Lung (tissue), 12 donors: ENCODE results near the gene YARS2. TPM values are rescaled to one million over a fixed set of nuclear protein-coding genes. Genes with fewer than 3 reads are reported as not detected.

Source experiments
- ATAC-seq: fragments of 200-7000 bp; cut with Tn5 transposase; one replicate; pipeline ENCODE4 v1.9.1; 2020; ENCODE audit warnings: moderate number of reproducible peaks; ENCODE audit not compliant: insufficient read depth, low FRiP score
- DNase-seq, 3 donors: peaks; one replicate each; pipeline ENCODE4 v3.0.0-alpha.2; 2013 to 2017
- H3K27ac ChIP-seq, 2 donors: one replicate each; pipeline ENCODE4 v1.5.1; 2013; ENCODE audit warnings: mild to moderate bottlenecking in 2 of 2, moderate library complexity in 2 of 2, control low read depth in 1 of 2, inconsistent platforms in 1 of 2, low read depth in 1 of 2, low read length in 1 of 2
- H3K27me3 ChIP-seq, 3 donors: one replicate each; pipeline ENCODE4 v1.5.1; 2013; ENCODE audit warnings: low read length in 2 of 3; ENCODE audit not compliant: control insufficient read depth in 3 of 3, insufficient read depth in 3 of 3
- H3K36me3 ChIP-seq, 4 donors: one replicate each; pipeline ENCODE4 v1.5.1; 2013; ENCODE audit warnings: low read length in 4 of 4, mild to moderate bottlenecking in 1 of 4, moderate library complexity in 1 of 4; ENCODE audit not compliant: control insufficient read depth in 4 of 4, insufficient read depth in 4 of 4
- H3K4me1 ChIP-seq, 5 donors: one replicate each; pipeline ENCODE4 v1.5.1; 2013; ENCODE audit warnings: low read length in 5 of 5, mild to moderate bottlenecking in 2 of 5, moderate library complexity in 1 of 5; ENCODE audit not compliant: control insufficient read depth in 5 of 5, insufficient read depth in 5 of 5
- H3K4me3 ChIP-seq: one replicate; pipeline ENCODE4 v1.5.1; 2013; ENCODE audit warnings: mild to moderate bottlenecking, control low read depth, moderate library complexity
- H3K9ac ChIP-seq, 2 donors: one replicate each; pipeline ENCODE4 v1.5.1; 2013; ENCODE audit warnings: low read length in 2 of 2, control low read depth in 1 of 2; ENCODE audit not compliant: insufficient read depth in 1 of 2
- H3K9me3 ChIP-seq, 4 donors: one replicate each; pipeline ENCODE4 v1.5.1; 2013; ENCODE audit warnings: low read length in 3 of 4, mild to moderate bottlenecking in 1 of 4, moderate library complexity in 1 of 4; ENCODE audit not compliant: control insufficient read depth in 4 of 4, insufficient read depth in 3 of 4
- WGBS, 2 donors: extraction: QIAGEN DNeasy Blood & Tissue Kit; methylation state at CpG; one replicate each; pipeline ENCODE4 v1.1.7; 2013; 5-methylcytosine and 5-hydroxymethylcytosine counted together
- polyA plus RNA-seq, 2 donors: library from polyadenylated mRNA; stranded (reverse); fragments of 200-250 nt; gene quantifications; one replicate each; pipeline ENCODE4 v1.2.1, GENCODE V29; 2013
- total RNA-seq, 2 donors: library from RNA; depleted of rRNA in 1 of 2; stranded (reverse); fragments of >200 nt in 1 of 2; gene quantifications; one replicate each; pipeline ENCODE4 v1.2.1, GENCODE V29; 2014 to 2021
- TF ChIP-seq, protein P1 (sequence below): IDR thresholded peaks from 2 replicates; pipeline ENCODE4 v1.5.1; 2012; ENCODE audit warnings: mild to moderate bottlenecking; ENCODE audit errors: control extremely low read depth, extremely low read depth
- donor health status: control.
- donor health status: control.
- donor health status: Bipolar disorder and iron deficiency.
- donor health status: healthy.
- donor health status: DM: yes; HTN: yes; CAD: no.

YARS2 gene
- total and polyA plus RNA-seq, 4 donors = 9.0 to 27.2 (median 16.8) TPM

- no peaks in the 10 kb centered on the region for H3K9me3 ChIP-seq
- no peak for ATAC-seq
- H3K27ac ChIP-seq = peak overlapping the region in 1 of 2 donors; percentile 24
- H3K9ac ChIP-seq = peak overlapping the region in 1 of 2 donors; percentile 96
- H3K36me3 ChIP-seq = peaks cover 6 to 10% (median 8%) of the 10 kb centered on the region in 4 donors
- peaks cover 2 to 23% (median 9%) of the 10 kb centered on the region in 5 donors for H3K4me1 ChIP-seq
- peak; percentile 81 to 95 (median 93) for DNase-seq
- WGBS, 2 donors = 38 to 42% methylated on average over 8 of the region's 8 CpGs
- no peak overlapping the region for H3K4me3 ChIP-seq
- TF ChIP-seq, protein P1, sequence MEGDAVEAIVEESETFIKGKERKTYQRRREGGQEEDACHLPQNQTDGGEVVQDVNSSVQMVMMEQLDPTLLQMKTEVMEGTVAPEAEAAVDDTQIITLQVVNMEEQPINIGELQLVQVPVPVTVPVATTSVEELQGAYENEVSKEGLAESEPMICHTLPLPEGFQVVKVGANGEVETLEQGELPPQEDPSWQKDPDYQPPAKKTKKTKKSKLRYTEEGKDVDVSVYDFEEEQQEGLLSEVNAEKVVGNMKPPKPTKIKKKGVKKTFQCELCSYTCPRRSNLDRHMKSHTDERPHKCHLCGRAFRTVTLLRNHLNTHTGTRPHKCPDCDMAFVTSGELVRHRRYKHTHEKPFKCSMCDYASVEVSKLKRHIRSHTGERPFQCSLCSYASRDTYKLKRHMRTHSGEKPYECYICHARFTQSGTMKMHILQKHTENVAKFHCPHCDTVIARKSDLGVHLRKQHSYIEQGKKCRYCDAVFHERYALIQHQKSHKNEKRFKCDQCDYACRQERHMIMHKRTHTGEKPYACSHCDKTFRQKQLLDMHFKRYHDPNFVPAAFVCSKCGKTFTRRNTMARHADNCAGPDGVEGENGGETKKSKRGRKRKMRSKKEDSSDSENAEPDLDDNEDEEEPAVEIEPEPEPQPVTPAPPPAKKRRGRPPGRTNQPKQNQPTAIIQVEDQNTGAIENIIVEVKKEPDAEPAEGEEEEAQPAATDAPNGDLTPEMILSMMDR = no peak
- no peaks in the 10 kb centered on the region for H3K27me3 ChIP-seq
Measured at GRCh38 chr12:32756476-32757066, 874 bp upstream of the YARS2 start.

GRCh38 chr12:32755051-32755653 is 545 bp downstream of the YARS2 start:
- H3K4me3 ChIP-seq = peak overlapping the region; percentile 85
- WGBS, 2 donors = 0 to 1% methylated on average over 39 to 40 of the region's 40 CpGs
- H3K27me3 ChIP-seq = no peaks in the 10 kb centered on the region
- H3K4me1 ChIP-seq = peaks cover 2 to 23% (median 9%) of the 10 kb centered on the region in 5 donors
- H3K36me3 ChIP-seq = peaks cover 8 to 21% (median 13%) of the 10 kb centered on the region in 4 donors
- peak overlapping the region; percentile 96 to 98 for H3K9ac ChIP-seq
- TF ChIP-seq, protein P1 = peak; percentile 48
- H3K9me3 ChIP-seq = no peaks in the 10 kb centered on the region
- H3K27ac ChIP-seq = peak overlapping the region; percentile 79
- ATAC-seq = peak; percentile 69
- DNase-seq = peak; percentile 64 to 78 (median 73)

DNA sequence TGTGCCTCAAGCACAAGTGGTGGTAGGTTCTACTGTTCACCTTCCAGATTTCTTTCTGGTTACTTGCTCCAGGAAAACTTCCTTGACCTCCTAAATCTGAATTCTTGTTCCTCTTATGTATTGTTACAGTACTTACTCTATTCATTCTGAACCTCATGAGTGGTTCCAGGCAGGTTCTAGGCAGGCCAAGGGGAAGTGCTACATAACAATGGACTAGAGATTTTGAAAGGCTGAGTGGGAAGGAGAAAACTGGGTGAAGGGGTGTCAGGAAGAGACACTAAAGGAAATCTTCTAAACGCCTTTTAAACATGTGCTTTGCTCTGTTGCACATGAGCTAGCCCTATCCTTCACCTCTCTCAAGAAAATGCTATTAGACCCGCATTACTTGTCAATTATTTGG is 1.6 kb downstream of the YARS2 start:
- 40 to 45% methylated on average over 2 of the region's 2 CpGs for WGBS, 2 donors
- no peak for ATAC-seq
- Histone ChIP-seq H3K27me3 (no peaks in the 10 kb centered on the region), H3K27ac (peak overlapping the region in 1 of 2 donors; percentile 59), H3K4me1 (peaks cover 2 to 23% (median 9%) of the 10 kb centered on the region in 5 donors), H3K36me3 (peaks cover 11 to 27% (median 19%) of the 10 kb centered on the region in 4 donors), H3K4me3 (no peak overlapping the region), H3K9ac (no peak overlapping the region), H3K9me3 (no peaks in the 10 kb centered on the region)
- TF ChIP-seq, protein P1 = no peak
- no peak for DNase-seq
